Trophoblast cell (in vitro differentiated cells and primary cell): ENCODE data around the gene CD86.

Source experiments
- DNase-seq, 2 donors: peaks; one replicate each; pipeline ENCODE4 v3.0.0-alpha.2; 2016
- H2AFZ ChIP-seq: 2 replicates; pipeline ENCODE4 v1.6.1; 2013; ENCODE audit warnings: low read length, moderate library complexity, mild to moderate bottlenecking; ENCODE audit not compliant: insufficient read depth, poor library complexity
- H2AK5ac ChIP-seq: 2 replicates; pipeline ENCODE4 v1.6.1; 2013; ENCODE audit warnings: mild to moderate bottlenecking, low read length
- H2BK120ac ChIP-seq: 2 replicates; pipeline ENCODE4 v1.6.1; 2013; ENCODE audit warnings: low read length, mild to moderate bottlenecking, moderate library complexity; ENCODE audit not compliant: insufficient read depth, poor library complexity
- H2BK12ac ChIP-seq: 2 replicates; pipeline ENCODE4 v1.6.1; 2013; ENCODE audit warnings: mild to moderate bottlenecking, low read length, moderate library complexity
- H2BK5ac ChIP-seq: 2 replicates; pipeline ENCODE4 v1.6.1; 2013; ENCODE audit warnings: low read length, low read depth, moderate library complexity, mild to moderate bottlenecking; ENCODE audit not compliant: poor library complexity
- H3K14ac ChIP-seq: 2 replicates; pipeline ENCODE4 v1.6.1; 2013; ENCODE audit warnings: mild to moderate bottlenecking, low read length
- H3K18ac ChIP-seq: 2 replicates; pipeline ENCODE4 v1.6.1; 2013; ENCODE audit warnings: mild to moderate bottlenecking, low read length
- H3K23ac ChIP-seq: 2 replicates; pipeline ENCODE4 v1.6.1; 2013; ENCODE audit warnings: low read length
- H3K27ac ChIP-seq: 2 replicates; pipeline ENCODE4 v1.5.1; 2013; ENCODE audit warnings: low read depth, mild to moderate bottlenecking, inconsistent platforms, low read length, moderate library complexity
- H3K27me3 ChIP-seq: 2 replicates; pipeline ENCODE4 v1.6.1; 2013; ENCODE audit warnings: inconsistent platforms, mild to moderate bottlenecking, low read length, moderate library complexity; ENCODE audit not compliant: insufficient read depth
- H3K36me3 ChIP-seq, 2 experiments: 1 replicate in 1 of 2; 2 replicates in 1 of 2; pipeline ENCODE4 v1.6.1; 2013; ENCODE audit warnings: low read length in 2 of 2, mild to moderate bottlenecking in 2 of 2, moderate library complexity in 1 of 2; ENCODE audit not compliant: insufficient read depth in 2 of 2, control insufficient read depth in 1 of 2
- H3K4ac ChIP-seq: 2 replicates; pipeline ENCODE4 v1.6.1; 2013; ENCODE audit warnings: low read depth, mild to moderate bottlenecking, low read length, moderate library complexity
- H3K4me1 ChIP-seq, 2 experiments: 1 replicate in 1 of 2; 2 replicates in 1 of 2; pipeline ENCODE4 v1.6.1; 2013; ENCODE audit warnings: low read length in 2 of 2, mild to moderate bottlenecking in 2 of 2, moderate library complexity in 1 of 2; ENCODE audit not compliant: insufficient read depth in 2 of 2, control insufficient read depth in 1 of 2
- H3K4me2 ChIP-seq: 2 replicates; pipeline ENCODE4 v1.6.1; 2013; ENCODE audit warnings: inconsistent platforms, mild to moderate bottlenecking, low read length, moderate library complexity
- H3K4me3 ChIP-seq: 2 replicates; pipeline ENCODE4 v1.5.1; 2013; ENCODE audit warnings: mild to moderate bottlenecking, low read depth, low read length, inconsistent platforms
- H3K79me1 ChIP-seq: one replicate; pipeline ENCODE4 v1.6.1; 2013; ENCODE audit warnings: low read length
- H3K79me2 ChIP-seq: 2 replicates; pipeline ENCODE4 v1.6.1; 2013; ENCODE audit warnings: low read length, mild to moderate bottlenecking; ENCODE audit not compliant: control insufficient read depth, insufficient read depth, poor library complexity
- H3K9ac ChIP-seq: 2 replicates; pipeline ENCODE4 v1.6.1; 2013; ENCODE audit warnings: mild to moderate bottlenecking, low read length
- H3K9me3 ChIP-seq: 2 replicates; pipeline ENCODE4 v1.6.1; 2013; ENCODE audit warnings: low read depth, mild to moderate bottlenecking, control low read depth, inconsistent platforms, low read length; ENCODE audit not compliant: insufficient read depth
- H4K12ac ChIP-seq: 2 replicates; pipeline ENCODE4 v1.6.1; 2013; ENCODE audit warnings: low read depth, mild to moderate bottlenecking, low read length, moderate library complexity
- H4K8ac ChIP-seq: 2 replicates; pipeline ENCODE4 v1.6.1; 2013; ENCODE audit warnings: low read depth, mild to moderate bottlenecking, low read length, moderate library complexity
- H4K91ac ChIP-seq: one replicate; pipeline ENCODE4 v1.6.1; 2013; ENCODE audit warnings: low read depth, mild to moderate bottlenecking, low read length, moderate library complexity
- WGBS: extraction: QIAGEN DNeasy Blood & Tissue Kit; methylation state at CpG from one replicate; pipeline ENCODE4 v1.1.7; 2013; ENCODE audit warnings: missing lambda C conversion rate; ENCODE audit not compliant: insufficient read length, insufficient coverage; ENCODE audit errors: extremely low coverage; 5-methylcytosine and 5-hydroxymethylcytosine counted together

CD86 gene

GRCh38 chr3:122091602-122092295, 36.6 kb downstream of the CD86 start:
- Histone ChIP-seq H3K9ac (no peak overlapping the region), H2AK5ac (no peak overlapping the region), H4K8ac (no peak overlapping the region), H3K27ac (no peak overlapping the region), H2BK12ac (no peak overlapping the region), H3K4me2 (no peak overlapping the region), H4K91ac (no peak overlapping the region), H4K12ac (no peak overlapping the region), H3K23ac (no peak overlapping the region), H3K9me3 (no peaks in the 10 kb centered on the region), H3K4me3 (no peak overlapping the region), H3K79me2 (no peaks in the 10 kb centered on the region), H3K4ac (no peak overlapping the region), H3K4me1 (no peaks in the 10 kb centered on the region), H2BK5ac (no peak overlapping the region), H2BK120ac (no peak overlapping the region), H3K18ac (no peak overlapping the region), H3K79me1 (no peaks in the 10 kb centered on the region), H3K27me3 (no peaks in the 10 kb centered on the region), H3K36me3 (no peaks in the 10 kb centered on the region), H3K14ac (no peak overlapping the region), H2AFZ (no peak overlapping the region)
- no peak for DNase-seq
- WGBS, result no CpG with 5 or more reads among the region's 4 CpGs

GRCh38 chr3:122092460-122093165, 37.5 kb downstream of the CD86 start:
- H3K14ac ChIP-seq, result no peak overlapping the region
- H3K4me3 ChIP-seq, result no peak overlapping the region
- H3K79me2 ChIP-seq, result no peaks in the 10 kb centered on the region
- no peak overlapping the region for H2AK5ac ChIP-seq
- no peak overlapping the region for H3K23ac ChIP-seq
- H3K18ac ChIP-seq, result no peak overlapping the region
- H2BK5ac ChIP-seq, result no peak overlapping the region
- H4K12ac ChIP-seq, result no peak overlapping the region
- no peaks in the 10 kb centered on the region for H3K36me3 ChIP-seq
- H3K4ac ChIP-seq, result no peak overlapping the region
- no peaks in the 10 kb centered on the region for H3K4me1 ChIP-seq
- no peak overlapping the region for H4K8ac ChIP-seq
- H3K4me2 ChIP-seq, result no peak overlapping the region
- WGBS, result no CpG with 5 or more reads among the region's 2 CpGs
- no peak overlapping the region for H2AFZ ChIP-seq
- H2BK12ac ChIP-seq, result no peak overlapping the region
- H3K27ac ChIP-seq, result no peak overlapping the region
- no peak overlapping the region for H4K91ac ChIP-seq
- H3K9me3 ChIP-seq, result no peaks in the 10 kb centered on the region
- no peaks in the 10 kb centered on the region for H3K27me3 ChIP-seq
- H3K79me1 ChIP-seq, result no peaks in the 10 kb centered on the region
- no peak overlapping the region for H2BK120ac ChIP-seq
- peak; percentile 55 to 61 for DNase-seq
- H3K9ac ChIP-seq, result no peak overlapping the region

GRCh38 chr3:122094125-122094524, 39.0 kb downstream of the CD86 start:
- no peaks in the 10 kb centered on the region for H3K36me3 ChIP-seq
- no peak overlapping the region for H4K8ac ChIP-seq
- no peak overlapping the region for H3K4me2 ChIP-seq
- no peak overlapping the region for H3K4me3 ChIP-seq
- H3K9me3 ChIP-seq, result no peaks in the 10 kb centered on the region
- H3K79me1 ChIP-seq, result no peaks in the 10 kb centered on the region
- H3K4ac ChIP-seq, result no peak overlapping the region
- no peak overlapping the region for H2AFZ ChIP-seq
- H4K12ac ChIP-seq, result no peak overlapping the region
- H3K18ac ChIP-seq, result no peak overlapping the region
- H3K27me3 ChIP-seq, result no peaks in the 10 kb centered on the region
- no peak overlapping the region for H3K27ac ChIP-seq
- no peak overlapping the region for H3K23ac ChIP-seq
- no peak overlapping the region for H3K9ac ChIP-seq
- WGBS, result no CpG with 5 or more reads among the region's 4 CpGs
- H3K79me2 ChIP-seq, result no peaks in the 10 kb centered on the region
- H2AK5ac ChIP-seq, result no peak overlapping the region
- no peak overlapping the region for H2BK5ac ChIP-seq
- peaks cover 1 to 5% of the 10 kb centered on the region in 2 experiments for H3K4me1 ChIP-seq
- no peak overlapping the region for H4K91ac ChIP-seq
- H2BK12ac ChIP-seq, result no peak overlapping the region
- no peak overlapping the region for H3K14ac ChIP-seq
- H2BK120ac ChIP-seq, result no peak overlapping the region
- DNase-seq, result no peak

GRCh38 chr3:122094693-122095092, 39.5 kb downstream of the CD86 start:
- no peak overlapping the region for H3K27ac ChIP-seq
- H3K4me3 ChIP-seq, result no peak overlapping the region
- H4K91ac ChIP-seq, result no peak overlapping the region
- H2AK5ac ChIP-seq, result no peak overlapping the region
- H3K9ac ChIP-seq, result no peak overlapping the region
- no peaks in the 10 kb centered on the region for H3K79me2 ChIP-seq
- H3K4me1 ChIP-seq, result peaks cover 2 to 7% of the 10 kb centered on the region in 2 experiments
- H3K79me1 ChIP-seq, result peaks cover under 1% of the 10 kb centered on the region
- H2BK12ac ChIP-seq, result no peak overlapping the region
- no peak overlapping the region for H2BK5ac ChIP-seq
- no peaks in the 10 kb centered on the region for H3K27me3 ChIP-seq
- H3K4me2 ChIP-seq, result no peak overlapping the region
- no peak overlapping the region for H3K23ac ChIP-seq
- no peak overlapping the region for H4K8ac ChIP-seq
- no peaks in the 10 kb centered on the region for H3K36me3 ChIP-seq
- H3K4ac ChIP-seq, result no peak overlapping the region
- no CpG with 5 or more reads among the region's 2 CpGs for WGBS
- no peak overlapping the region for H2BK120ac ChIP-seq
- no peak overlapping the region for H4K12ac ChIP-seq
- no peak overlapping the region for H3K18ac ChIP-seq
- no peaks in the 10 kb centered on the region for H3K9me3 ChIP-seq
- H3K14ac ChIP-seq, result no peak overlapping the region
- no peak for DNase-seq
- no peak overlapping the region for H2AFZ ChIP-seq
